HUDEP-2 (cell line): Measurements from ENCODE around the gene ABCC1.
A peak's percentile ranks its signal among the peaks of the same experiment; 100 is the strongest.

Experiments used
- DNase-seq, 76 experiments: peaks; one replicate each; lab custom pipeline; 2025; ENCODE audit not compliant: unreplicated experiment in 76 of 76; lab: John Stamatoyannopoulos, UW

Gene ABCC1

DNA sequence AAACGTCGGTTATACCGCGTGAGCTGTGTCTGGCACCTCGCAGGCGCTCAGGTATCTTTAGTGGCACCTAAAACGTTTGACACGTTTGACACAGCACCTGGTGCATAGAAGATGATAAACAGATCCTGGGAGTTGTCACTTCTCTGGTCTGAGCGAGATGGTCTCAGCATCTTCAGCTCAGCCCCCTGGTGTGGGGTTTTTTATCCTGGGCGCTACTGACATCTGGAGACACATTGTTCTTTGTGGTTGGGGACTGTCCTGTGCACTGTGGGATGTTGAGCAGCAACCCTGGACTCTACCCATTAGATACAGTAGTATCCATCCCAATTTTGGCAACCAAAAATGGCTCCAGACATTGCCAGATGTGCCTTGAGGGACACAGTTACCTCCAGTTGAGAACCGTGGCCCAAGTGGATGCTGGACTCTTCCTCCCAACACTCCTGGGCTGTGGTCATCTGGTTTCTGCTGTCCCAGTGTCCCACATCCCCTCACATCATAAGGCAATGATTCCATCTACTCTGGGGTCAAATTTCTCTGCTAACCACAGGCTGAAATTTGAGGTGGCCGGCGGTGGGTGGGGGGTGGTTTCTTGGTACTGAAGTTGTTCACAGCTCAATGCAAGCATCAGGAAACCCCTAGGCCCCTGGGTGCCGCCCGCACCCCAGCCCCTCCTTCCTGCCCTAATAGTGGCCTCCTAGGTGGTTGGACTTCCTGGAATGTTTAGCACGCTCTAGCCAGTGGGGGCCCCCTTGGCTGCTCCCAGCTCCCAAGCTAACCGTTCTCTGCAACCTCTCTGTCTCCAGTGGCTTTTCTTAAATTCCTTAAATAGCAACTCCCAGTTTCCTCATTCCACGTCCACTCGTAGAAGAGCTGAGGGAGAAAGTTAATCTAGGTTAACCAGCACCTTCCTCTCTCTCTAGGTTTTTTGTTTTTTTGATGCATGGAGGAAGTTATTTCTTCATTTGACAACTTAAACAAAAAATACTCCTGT, 124.8 kb downstream of the ABCC1 start:
- no peak for DNase-seq

DNA sequence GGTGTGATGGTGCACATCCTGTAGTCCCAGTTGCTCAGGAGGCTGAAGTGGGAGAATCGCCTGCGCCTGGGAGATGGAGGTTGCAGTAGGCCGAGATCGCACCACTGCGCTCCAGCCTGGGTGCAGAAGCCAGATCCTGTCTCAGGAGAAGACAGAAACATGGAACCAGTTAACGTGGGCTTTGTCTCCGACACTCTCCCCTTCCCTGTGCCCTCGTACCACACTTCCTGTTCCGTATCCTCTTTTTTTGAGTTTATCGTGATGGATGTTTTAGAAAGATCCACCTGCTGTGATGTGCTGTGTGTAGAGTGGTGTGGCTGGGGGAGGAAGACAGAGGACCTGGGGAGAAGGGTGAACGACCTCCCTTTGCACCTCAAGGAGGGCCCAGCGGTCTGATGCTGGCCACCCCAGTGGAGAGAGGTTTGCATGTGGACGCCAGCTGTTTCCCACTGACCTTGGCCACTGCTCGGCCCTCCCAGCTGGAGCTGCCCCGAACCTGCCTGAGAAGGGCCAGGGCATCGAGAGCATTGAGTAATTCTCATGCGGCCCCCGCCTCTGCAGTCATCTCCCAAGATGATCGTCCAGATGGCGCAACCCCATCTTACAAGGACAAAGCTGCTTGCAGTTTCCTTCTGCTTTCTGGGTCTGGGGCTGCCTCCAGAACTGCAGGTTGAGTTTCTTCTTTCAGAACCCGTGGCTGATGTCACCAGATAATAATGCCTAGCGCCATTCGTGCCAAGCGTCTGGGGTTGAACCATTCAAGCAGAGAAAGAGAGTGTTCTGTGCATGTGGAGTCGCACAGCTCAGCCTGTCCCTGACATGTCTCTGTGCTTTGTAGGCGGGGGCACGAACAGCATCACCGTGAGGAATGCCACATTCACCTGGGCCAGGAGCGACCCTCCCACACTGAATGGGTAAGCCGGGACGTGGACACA, 126.3 kb downstream of the ABCC1 start:
- DNase-seq = no peak

DNA sequence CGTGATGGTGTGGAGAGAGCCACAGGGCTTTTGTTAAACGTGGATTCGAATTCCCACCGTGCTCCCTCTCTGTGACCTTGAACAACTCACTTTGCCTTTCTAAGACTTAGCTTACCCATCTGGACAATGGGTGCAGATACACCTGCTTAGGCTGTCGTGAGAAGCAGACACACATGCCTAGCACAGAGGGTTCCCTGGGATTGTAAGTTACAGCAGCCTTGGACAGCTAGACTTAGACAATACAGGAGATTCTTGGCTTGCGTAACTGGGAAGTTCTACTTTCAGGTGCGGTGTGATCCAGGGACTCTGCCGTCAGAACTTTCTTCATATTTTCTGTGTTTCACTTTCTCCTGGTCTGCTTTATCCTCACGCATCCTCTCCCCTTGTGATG, 127.0 kb downstream of the ABCC1 start:
- no peak for DNase-seq

DNA sequence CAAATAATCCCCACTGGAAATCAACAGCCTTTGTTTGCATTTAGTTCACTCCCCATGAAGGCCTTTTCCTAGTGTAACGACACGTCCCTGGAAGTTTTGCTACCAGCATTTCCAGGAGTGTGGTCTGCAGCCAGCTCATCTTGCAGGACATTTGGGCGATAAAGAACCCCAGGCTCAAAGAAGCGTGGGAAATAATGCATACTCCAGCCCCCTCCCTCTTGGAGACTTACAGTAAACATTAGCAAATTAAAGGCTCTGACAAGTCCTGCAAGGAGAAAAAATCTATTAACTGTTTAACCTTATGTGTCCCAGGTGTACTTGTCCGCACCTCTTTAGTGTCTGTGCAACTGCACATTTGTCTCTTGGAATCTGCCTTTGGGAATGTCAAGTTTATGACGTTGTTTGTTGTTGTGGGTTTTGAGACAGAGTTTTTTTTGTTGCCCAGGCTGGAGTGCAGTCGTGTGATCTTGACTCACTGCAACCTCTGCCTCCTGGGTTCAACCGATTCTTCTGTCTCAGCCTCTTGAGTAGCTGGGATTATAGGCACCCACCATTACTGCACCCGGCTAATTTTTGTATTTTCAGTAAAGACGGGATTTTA, 131.1 kb downstream of the ABCC1 start:
- DNase-seq = no peak

DNA sequence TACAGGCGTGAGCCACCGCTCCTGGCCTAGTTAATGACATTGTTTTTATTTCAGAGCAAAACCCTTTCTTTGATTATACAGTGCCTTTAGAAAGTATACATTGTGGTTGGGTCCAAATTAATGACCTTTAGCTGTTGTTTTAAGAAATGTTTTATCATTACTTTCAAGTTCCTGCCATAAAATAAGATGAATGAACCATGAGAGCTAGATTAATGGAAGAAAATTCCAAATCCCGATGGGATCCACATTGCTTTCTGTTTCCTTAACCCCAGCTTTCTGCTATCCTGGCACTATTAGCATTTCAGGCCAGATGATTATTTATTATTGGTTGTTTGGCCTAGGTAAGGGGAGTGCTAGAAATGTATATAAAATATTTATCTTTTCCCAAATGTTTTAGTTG, 131.7 kb downstream of the ABCC1 start:
- DNase-seq = no peak

DNA sequence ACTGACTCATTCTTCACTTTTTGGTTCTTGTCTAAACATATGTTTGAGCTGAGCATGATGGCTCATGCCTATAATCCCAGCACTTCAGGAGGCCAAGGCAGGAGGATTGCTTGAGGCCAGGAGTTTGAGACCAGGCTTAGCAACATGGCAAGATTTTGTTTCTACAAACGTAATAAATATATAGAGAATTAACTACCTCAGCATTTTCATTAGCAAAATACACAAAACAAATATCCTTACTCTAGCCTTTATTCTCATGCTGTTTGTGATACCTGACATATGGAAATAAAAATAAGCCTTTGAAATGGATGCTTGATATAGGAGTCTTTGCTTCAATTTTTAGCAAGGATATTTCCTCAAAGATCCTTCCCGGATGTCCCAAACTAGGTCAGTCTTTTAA, 132.8 kb downstream of the ABCC1 start:
- no peak for DNase-seq

DNA sequence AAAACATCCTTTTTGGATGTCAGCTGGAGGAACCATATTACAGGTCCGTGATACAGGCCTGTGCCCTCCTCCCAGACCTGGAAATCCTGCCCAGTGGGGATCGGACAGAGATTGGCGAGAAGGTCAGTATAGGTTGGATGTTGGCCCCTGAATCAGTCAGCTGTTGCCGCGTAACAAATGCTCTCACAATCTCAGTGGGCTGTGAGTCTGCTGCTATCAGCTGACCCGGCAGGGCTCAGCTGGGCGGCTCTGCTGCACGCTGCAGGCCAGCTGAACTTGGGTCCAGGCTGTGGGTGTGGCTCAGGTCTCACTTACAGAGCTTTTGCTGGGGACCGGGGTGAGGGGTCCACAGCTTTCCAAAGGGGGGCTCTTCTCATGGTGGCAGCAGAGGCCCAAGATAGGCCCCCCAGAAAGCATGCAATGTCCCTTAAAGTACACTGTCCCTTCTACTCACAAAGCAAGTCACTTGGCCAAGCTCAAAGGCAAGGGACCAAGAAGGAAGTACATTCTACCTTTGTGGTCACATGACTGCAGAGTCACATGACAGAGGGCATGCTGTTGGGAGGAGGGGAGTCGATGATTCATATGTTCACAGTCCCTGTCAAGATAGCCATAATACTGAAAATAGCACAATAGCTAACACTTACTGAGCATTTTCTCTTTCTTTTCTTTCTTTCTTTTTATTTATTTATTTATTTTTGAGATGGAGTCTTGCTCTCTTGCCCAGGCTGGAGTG, 134.2 kb downstream of the ABCC1 start:
- peak in 14 of 76 experiments; percentile 3 to 19 (median 8) for DNase-seq

DNA sequence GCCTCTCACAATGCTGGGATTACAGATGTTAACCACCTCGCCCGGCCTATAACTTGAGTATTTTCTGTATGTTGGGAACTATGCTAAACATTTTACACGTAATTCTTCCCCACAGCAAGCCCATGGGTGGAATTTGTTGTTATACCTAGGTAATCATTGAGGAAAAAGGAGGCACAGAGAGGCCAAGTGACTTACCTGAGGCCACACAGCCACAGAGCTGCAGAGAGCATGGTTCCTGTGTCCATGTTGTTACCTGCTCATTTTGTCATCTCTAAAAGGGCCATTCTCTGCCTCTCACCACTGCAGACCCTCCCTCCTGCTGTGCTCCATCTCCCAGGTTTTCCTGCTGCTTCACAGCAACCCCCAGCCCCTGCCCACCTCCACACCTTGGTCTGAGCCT, 135.5 kb downstream of the ABCC1 start:
- DNase-seq = no peak

DNA sequence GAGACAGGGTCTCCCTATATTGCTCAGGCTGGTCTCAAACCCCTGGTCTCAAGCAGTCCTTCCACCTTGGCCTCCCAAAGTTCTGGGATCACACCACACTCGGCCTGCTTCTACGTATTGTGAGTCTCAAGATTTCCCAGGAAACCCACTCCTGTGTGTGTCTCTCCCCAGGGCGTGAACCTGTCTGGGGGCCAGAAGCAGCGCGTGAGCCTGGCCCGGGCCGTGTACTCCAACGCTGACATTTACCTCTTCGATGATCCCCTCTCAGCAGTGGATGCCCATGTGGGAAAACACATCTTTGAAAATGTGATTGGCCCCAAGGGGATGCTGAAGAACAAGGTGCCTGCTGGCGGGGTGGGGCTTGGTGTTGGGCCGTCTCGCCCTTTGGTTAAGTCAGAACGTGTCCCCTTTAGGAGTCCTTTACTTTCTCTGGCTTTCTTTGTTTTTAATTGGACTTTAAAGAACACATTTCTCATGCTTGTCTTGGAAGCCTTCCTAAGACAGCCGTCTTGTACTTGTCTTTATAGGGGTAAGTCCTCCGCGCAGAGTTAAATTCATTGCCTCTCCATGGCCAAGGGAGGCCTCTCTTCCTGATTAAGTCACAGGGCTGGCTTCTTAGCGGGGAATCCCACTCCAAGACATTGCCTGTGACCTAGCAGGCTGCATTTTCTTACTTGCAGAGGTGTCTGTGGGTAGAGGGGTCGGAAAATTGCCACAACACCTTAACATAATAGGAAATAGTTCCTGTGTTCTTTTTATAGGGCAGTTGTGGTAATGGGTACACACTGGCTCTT, 137.4 kb downstream of the ABCC1 start:
- no peak for DNase-seq

DNA sequence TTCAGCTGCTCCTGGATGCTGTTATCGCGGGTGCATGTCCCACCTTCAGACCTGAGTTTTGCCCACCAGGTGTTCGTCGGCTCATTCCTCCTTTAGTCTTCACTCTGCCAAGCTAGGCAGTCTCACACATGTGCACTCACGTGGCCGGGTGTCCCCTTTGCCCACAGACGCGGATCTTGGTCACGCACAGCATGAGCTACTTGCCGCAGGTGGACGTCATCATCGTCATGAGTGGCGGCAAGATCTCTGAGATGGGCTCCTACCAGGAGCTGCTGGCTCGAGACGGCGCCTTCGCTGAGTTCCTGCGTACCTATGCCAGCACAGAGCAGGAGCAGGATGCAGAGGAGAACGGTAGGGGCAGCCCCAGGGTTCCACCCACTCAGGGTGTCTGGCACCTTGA, 140.8 kb downstream of the ABCC1 start:
- no peak for DNase-seq

DNA sequence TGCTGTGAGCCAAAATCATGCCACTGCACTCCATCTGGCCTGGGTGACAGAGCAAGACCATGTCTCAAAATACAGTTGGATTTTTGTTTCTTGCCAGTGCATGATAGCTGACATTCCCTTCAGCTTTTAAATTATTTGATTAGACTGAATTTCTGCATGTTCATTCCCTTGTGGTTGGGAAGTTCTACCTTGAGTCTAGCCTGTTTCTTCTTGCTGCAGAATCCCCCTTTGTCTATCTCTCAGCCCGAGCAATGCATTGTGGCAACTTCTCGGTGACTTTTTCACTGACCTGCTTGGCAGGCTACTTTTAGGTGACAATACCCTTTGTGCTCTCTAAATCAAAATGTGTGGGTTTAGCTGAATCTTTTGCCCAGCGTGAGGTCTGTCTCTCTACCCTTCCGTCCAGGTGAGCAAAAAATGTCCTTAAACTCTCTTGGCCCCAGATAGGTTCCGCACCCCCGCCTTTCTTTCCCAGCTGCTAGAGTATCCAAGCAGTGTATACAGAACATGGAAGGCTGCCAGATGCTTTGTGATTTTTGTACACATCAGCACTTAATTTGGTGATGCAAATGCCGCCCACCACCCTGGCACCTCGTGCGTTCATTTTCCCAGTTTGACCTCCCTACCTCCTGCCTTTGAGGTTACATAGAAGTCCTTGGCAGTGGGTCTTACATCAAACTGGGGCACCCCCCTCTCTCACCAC, 143.7 kb downstream of the ABCC1 start:
- DNase-seq = no peak

DNA sequence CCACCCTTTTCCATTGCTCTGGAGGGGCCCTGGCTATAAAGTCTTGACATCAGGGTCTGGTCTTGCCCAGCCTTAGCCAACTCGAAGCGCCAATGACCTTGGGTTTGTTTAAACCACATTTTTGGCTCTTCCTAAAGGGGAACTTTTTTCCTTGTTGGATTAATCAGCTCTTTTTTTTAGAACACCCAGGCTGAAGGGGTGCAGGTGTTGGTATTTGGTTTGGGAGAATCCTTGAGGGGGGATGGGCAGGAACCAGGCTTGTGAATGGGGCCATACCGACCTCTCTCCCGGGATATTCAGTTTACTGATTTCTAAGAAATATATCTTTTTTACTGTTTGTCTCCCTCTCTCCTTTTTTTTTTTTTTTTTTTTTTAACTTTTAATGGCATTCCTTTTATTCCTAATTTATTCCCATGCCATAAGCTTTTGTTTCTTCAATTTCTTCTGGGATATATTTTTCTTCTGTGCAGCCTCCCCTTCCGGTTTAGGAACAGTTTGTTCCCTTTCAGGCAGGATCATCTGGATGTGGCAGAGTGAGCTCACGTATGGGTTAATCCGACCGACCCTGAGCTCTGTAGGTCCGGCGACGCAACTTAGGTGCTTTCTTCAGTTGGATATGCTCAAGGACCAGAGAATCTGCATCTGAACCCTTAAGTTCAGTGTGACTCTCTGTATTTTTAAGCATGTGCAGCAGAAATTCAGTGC, 144.4 kb downstream of the ABCC1 start:
- DNase-seq = no peak

DNA sequence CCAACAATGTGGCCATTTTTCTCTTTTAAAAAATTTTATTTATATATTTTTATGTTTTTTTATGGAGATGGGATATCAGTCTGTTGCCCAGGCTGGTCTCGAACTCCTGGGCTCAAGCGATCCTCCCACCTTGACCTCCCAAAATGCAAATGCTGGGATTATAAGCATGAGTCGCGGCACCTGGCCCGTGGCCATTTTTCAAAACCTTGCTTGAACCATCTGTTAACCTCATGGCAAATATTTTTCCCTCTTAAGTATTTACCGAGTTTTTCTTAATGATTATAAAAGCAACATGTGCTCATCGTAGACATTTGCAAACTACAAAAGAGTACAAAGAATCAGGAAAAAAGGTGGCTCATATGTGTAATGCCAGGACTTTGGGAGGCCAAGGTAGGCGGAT, 146.2 kb downstream of the ABCC1 start:
- no peak for DNase-seq

DNA sequence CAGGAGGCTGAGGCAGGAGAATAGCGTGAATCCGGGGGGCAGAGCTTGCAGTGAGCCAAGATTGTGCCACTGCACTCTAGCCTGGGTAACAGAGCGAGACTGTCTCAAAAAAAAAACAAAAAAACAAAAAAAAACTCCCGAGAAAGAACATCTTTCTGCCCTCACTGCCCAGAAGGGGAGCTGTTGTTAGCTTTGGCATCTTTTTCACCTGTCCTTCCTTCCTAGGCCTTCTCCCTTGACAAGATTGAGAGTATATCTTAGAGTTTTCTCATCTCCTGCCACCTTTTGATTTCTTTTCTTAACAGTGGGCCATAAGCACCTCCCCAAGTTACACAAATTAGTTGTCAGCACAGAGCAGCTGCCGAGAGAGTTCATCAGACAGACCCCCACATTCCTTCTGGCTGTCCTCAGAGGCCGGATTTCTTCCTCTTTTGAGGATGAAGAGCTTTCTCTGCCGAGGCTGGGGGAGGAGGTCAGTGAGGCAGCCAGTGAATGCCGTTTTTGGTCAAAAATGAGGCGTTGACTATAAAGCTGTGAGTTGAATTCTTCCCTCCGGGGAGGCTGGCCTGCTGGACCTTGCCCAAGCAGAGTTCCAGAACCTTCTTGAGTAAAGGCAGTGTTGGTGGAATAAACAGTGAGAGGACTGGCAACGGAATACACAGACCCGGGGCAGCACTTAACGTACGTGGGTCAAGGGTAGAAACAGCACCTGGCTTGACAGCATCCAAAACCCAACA, 146.9 kb downstream of the ABCC1 start:
- no peak for DNase-seq

DNA sequence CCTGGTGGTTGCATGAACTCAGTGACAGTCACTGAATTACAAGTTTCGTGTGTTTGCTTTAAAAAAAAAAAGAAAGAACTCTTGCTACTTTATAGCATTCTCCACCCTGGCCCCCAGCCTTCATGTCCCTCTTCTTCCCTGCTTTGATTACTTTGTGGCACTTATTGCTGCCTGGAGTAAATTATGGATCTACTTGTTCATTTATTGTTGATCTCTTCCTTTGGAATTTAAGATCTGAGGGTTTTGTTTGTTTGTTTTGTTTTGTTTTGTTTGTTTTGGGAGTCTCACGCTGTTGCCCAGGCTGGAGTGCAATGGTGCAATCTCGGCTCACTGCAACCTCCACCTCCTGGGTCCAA, 147.4 kb downstream of the ABCC1 start:
- DNase-seq = no peak

DNA sequence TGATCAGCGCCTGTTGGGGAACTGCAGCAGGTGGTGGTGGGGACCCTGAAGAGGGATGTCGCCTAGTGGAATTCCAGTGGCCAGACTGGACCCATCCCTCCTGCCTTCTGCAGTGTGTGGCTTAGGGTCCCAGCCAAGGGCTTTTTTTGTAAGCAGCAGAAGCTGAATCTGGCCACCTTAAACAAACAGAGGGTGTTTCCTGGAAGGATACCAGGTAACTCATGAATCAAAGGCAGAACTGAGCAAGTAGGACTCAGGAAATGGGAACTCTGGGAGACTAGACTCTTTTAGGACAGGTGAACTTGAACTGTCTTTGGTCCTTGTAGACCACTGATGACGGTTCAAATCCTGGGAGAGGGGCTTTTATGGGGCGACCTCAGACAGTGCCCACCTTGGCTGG, 149.9 kb downstream of the ABCC1 start:
- no peak for DNase-seq

DNA sequence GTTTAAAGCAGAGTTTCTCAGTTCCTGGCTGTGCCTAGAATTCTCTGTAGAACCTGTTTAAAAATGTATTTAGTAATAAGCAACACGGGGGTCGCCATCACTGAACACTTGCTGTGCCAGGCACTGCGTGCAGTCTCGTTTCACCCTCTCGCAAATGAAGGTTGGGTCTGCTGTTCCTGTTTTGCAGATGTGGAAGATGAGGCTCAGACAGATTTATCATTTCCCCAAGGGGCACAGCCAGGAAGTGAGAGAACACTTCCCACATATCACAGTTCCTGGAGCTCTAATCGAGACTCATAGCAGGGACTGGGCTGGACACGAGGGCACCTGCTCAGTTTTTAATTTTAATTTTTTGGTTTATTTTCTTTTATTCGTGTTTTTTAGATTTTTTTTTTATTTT, 151.2 kb downstream of the ABCC1 start:
- DNase-seq = no peak

DNA sequence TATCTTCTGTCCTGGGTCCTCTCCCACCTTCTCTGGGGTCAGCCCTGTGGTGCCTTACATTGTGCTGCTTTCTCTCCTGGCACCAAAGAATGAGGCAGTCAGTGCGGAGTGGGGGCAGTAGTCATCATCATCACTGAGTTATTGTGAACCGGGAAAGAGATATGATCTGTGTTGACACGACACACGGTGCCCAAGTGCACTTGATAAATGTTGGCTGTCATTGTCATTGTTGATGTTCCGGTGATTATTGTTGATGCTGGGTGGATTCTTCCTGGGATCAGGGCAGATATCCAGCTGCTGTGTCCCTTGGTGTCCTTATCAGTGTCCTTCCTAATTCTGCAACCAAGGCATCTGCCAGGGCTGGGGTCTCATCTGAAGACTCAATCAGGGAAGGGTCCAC, 152.2 kb downstream of the ABCC1 start:
- no peak for DNase-seq
